ENCODE data around the gene XG. TPM values are rescaled to one million over a fixed set of nuclear protein-coding genes. Genes with fewer than 3 reads are reported as not detected.

The XG gene
- total and polyA plus RNA-seq, 2 of the 4 experiments (the other 2 are of a cell fraction) = under 0.01 TPM; not detected in 1

DNA sequence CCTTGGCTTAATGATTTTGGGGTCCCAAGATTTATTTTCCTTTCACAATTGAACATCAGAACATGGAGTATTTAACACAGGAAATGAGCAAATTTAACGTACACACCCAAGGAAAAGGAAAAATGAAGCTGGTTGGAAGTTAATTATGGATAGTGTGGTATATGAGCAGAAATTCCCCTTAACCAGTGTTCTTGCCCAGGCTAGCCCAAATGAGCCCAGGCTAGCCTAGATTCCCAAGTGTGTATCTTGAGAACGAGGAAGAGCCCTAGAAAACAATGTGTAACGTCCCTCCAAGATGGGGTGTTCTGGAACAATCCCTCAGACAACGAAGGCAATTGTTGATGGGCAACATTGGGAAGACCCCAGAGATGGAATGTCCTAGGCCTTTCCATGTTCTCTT, 33.7 kb downstream of the XG start:
- H3K9me3 ChIP-seq (ENCODE audit: control insufficient read depth, insufficient read depth, low read length) = no peaks in the 10 kb centered on the region
- DNase-seq = no peak
- H2BK20ac ChIP-seq (ENCODE audit: low read depth, low read length) = no peak overlapping the region
- no peak overlapping the region for H2AFZ ChIP-seq (replicated peaks; ENCODE audit: low read length, poor library complexity)
- no peak overlapping the region for H4K91ac ChIP-seq (ENCODE audit: insufficient read depth, low read depth, low read length)
- no peak overlapping the region for H3K4me2 ChIP-seq (ENCODE audit: low read depth, low read length)
- dilution Hi-C loops (cut with HindIII; ENCODE audit: low sequenced_read_pairs, unreplicated experiment) = no loop called here
- no peak overlapping the region for H2AK9ac ChIP-seq (replicated peaks; ENCODE audit: low read depth, low read length, poor library complexity)
- H3K18ac ChIP-seq (ENCODE audit: low read depth, low read length) = no peak overlapping the region
- H2BK120ac ChIP-seq (ENCODE audit: low read depth, low read length) = no peak overlapping the region
- H3K9me1 ChIP-seq (ENCODE audit: insufficient read depth, low read length) = no peaks in the 10 kb centered on the region
- no peak overlapping the region for H3K4me3 ChIP-seq (ENCODE audit: insufficient read depth, low read depth, low read length)
- TF ChIP-seq, protein P1, sequence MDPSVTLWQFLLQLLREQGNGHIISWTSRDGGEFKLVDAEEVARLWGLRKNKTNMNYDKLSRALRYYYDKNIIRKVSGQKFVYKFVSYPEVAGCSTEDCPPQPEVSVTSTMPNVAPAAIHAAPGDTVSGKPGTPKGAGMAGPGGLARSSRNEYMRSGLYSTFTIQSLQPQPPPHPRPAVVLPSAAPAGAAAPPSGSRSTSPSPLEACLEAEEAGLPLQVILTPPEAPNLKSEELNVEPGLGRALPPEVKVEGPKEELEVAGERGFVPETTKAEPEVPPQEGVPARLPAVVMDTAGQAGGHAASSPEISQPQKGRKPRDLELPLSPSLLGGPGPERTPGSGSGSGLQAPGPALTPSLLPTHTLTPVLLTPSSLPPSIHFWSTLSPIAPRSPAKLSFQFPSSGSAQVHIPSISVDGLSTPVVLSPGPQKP (IDR thresholded peaks at IDR 0.05; ENCODE audit: borderline replicate concordance, low read depth, low read length) = no peak
- TF ChIP-seq MXI1 (IDR thresholded peaks at IDR 0.05; ENCODE audit: borderline replicate concordance, low read depth, low read length) = no peak
- no peaks in the 10 kb centered on the region for H3K36me3 ChIP-seq (ENCODE audit: control insufficient read depth, insufficient read depth, low read length)
- no peaks in the 10 kb centered on the region for H3K79me1 ChIP-seq (ENCODE audit: low read depth in 1 of 2, low read length in 2 of 2)
- no CpG with 5 or more reads among the region's 4 CpGs for WGBS, 2 experiments (ENCODE audit: extremely low coverage in 2 of 2, insufficient read length in 1 of 2)
- H3K4me1 ChIP-seq (ENCODE audit: control insufficient read depth, insufficient read depth, low read length) = no peaks in the 10 kb centered on the region
- no TSS peak for BruUV-seq (replicated peaks)
- H4K8ac ChIP-seq (ENCODE audit: low read depth in 2 of 2, low read length in 2 of 2) = no peak overlapping the region
- no peak overlapping the region for H2BK15ac ChIP-seq (ENCODE audit: low read depth, low read length)
- H4K20me1 ChIP-seq (ENCODE audit: insufficient read depth, low read length) = no peaks in the 10 kb centered on the region
- ATAC-seq (ENCODE audit: low read depth) = no peak
- H3K9ac ChIP-seq (ENCODE audit: low read depth, low read length) = no peak overlapping the region
- H2BK5ac ChIP-seq (ENCODE audit: low read depth, low read length, poor library complexity, severe bottlenecking) = no peak overlapping the region
- no peak overlapping the region for H3K23ac ChIP-seq (ENCODE audit: low read depth, low read length)
- ChIA-PET CTCF (no interaction called here), POLR2A (ENCODE audit: unreplicated experiment) (no interaction called here)
- no peak overlapping the region for H4K5ac ChIP-seq (ENCODE audit: low read depth, low read length)
- H2AK5ac ChIP-seq (ENCODE audit: low read depth, low read length) = no peak overlapping the region
- peaks cover 5% of the 10 kb centered on the region; the same call in 1 of the 2 replicates for H3K27me3 ChIP-seq (ENCODE audit: control insufficient read depth, insufficient read depth, low read length)
- no peak overlapping the region for H3K27ac ChIP-seq (ENCODE audit: insufficient read depth, low read length)
- in situ Hi-C loops (cut with MboI; ENCODE audit: low sequenced_read_pairs) = no loop called here
- no peak overlapping the region for H3K4ac ChIP-seq (ENCODE audit: low read depth, low read length)
- no peak overlapping the region for H3K56ac ChIP-seq (ENCODE audit: extremely low read depth, insufficient read depth, low read length)
- no peak overlapping the region for H3K14ac ChIP-seq (replicated peaks; ENCODE audit: low read depth, low read length)
- intact Hi-C loops (cut with micrococcal nuclease) = no loop called here

Measured in IMR-90 (cell line).